GM18867 (cell line): ENCODE measurements around the gene EVX2.

ENCODE experiments used
- ATAC-seq: cut with Tn5 transposase; IDR thresholded peaks from one replicate; pipeline ENCODE4 v1.9.1; 2021; ENCODE audit warnings: mild to moderate bottlenecking, moderate library complexity; ENCODE audit not compliant: unreplicated experiment

The EVX2 gene

GRCh38 chr2:176083796-176084261, at the start of gene EVX2:
Gene EVX2 (minus strand): TSS chr2:176083962. CDS start chr2:176083776, 186 bp downstream.
- ATAC-seq: no peak

GRCh38 chr2:176133389-176133788, 49.6 kb upstream of the EVX2 start:
- no peak for ATAC-seq

GRCh38 chr2:176132205-176133171, 48.7 kb upstream of the EVX2 start:
- ATAC-seq: no peak

GRCh38 chr2:176131848-176132158, 48.0 kb upstream of the EVX2 start:
- ATAC-seq: no peak

GRCh38 chr2:176130957-176131847, 47.4 kb upstream of the EVX2 start:
- no peak for ATAC-seq

- ATAC-seq: no peak
Measured at GRCh38 chr2:176130147-176130956, 46.6 kb upstream of the EVX2 start.

GRCh38 chr2:176129813-176130146, 46.0 kb upstream of the EVX2 start:
- ATAC-seq: no peak

GRCh38 chr2:176128982-176129796, 45.4 kb upstream of the EVX2 start, which contains the start of gene HOXD8:
Gene HOXD8 (plus strand): TSS chr2:176129705. CDS start chr2:176130367, 662 bp downstream.
- ATAC-seq: no peak

GRCh38 chr2:176128172-176128981, 44.6 kb upstream of the EVX2 start:
- no peak for ATAC-seq

GRCh38 chr2:176127774-176128072, 44.0 kb upstream of the EVX2 start:
- no peak for ATAC-seq

- no peak for ATAC-seq
Measured at GRCh38 chr2:176126929-176127773, 43.4 kb upstream of the EVX2 start.

GRCh38 chr2:176125772-176126054, 42.0 kb upstream of the EVX2 start:
- ATAC-seq: no peak

- ATAC-seq: no peak
Measured at GRCh38 chr2:176124947-176125771, 41.4 kb upstream of the EVX2 start.

- no peak for ATAC-seq
Measured at GRCh38 chr2:176124110-176124946, 40.6 kb upstream of the EVX2 start.

- ATAC-seq: no peak
Measured at GRCh38 chr2:176123411-176124109, 39.8 kb upstream of the EVX2 start.

- no peak for ATAC-seq
Measured at GRCh38 chr2:176122683-176123410, 39.1 kb upstream of the EVX2 start, which contains the start of gene HOXD9. Gene HOXD9 (plus strand): TSS chr2:176122719. CDS start chr2:176122769, 50 bp downstream.
